ENCODE data around the gene CALCOCO2. TPM values are rescaled to one million over a fixed set of nuclear protein-coding genes. Genes with fewer than 3 reads are reported as not detected.

CALCOCO2 gene
- total and polyA plus RNA-seq, 2 experiments from 2014 or later, result 14.4 to 16.3 TPM

DNA sequence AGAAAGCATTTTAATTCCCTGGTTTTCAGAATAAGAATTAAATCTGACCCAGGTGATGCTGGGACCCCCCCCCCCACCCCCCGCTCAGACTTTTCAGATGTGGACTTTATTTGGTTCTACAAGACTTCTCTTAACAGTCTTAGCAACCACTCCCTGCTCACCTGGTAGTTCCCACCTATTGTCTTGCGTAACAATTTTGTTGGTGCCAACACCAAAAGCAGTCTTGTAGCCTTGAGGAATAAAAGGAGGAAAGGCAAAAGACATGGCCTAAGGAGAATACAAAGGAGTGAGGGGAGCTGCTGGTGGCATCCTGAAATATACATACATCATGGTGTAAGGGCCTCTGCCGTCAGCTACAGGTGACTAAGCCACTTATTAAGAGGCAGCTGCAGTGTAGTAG, 18.8 kb upstream of the CALCOCO2 start:
- Histone ChIP-seq H3K4me3 (no peak overlapping the region), H3K9me2 (ENCODE audit: insufficient read depth) (no peaks in the 10 kb centered on the region), H3F3A (replicated peaks; ENCODE audit: low read depth) (no peaks in the 10 kb centered on the region), H2AFZ (no peak overlapping the region), H3K4me1 (ENCODE audit: insufficient read depth) (peaks cover 9% of the 10 kb centered on the region), H3K27me3 (ENCODE audit: insufficient read depth) (peaks cover 11% of the 10 kb centered on the region; the same call in 1 of the 2 replicates), H3K79me2 (replicated peaks; ENCODE audit: insufficient read depth) (no peaks in the 10 kb centered on the region), H3K27ac (ENCODE audit: low read depth) (no peak overlapping the region), H3K4me2 (no peak overlapping the region), H3K36me3 (ENCODE audit: insufficient read depth) (no peaks in the 10 kb centered on the region), H4K20me1 (replicated peaks; ENCODE audit: insufficient read depth) (no peaks in the 10 kb centered on the region)
- ATAC-seq (no peak), DNase-seq (ENCODE audit: low spot score) (peak; percentile 22)
- Mint-ChIP-seq H3K36me3 (ENCODE audit: low read depth) (no peaks in the 10 kb centered on the region; the same call in 2 of the 3 replicates), H3K27me3 (ENCODE audit: insufficient read depth, low read depth, poor library complexity) (peaks cover 5% of the 10 kb centered on the region), H3K4me1 (peaks cover 9% of the 10 kb centered on the region), H3K9me3 (no peaks in the 10 kb centered on the region), H3K4me3 (no peak overlapping the region), H3K27ac (no peak overlapping the region)
- TF ChIP-seq, protein P1, sequence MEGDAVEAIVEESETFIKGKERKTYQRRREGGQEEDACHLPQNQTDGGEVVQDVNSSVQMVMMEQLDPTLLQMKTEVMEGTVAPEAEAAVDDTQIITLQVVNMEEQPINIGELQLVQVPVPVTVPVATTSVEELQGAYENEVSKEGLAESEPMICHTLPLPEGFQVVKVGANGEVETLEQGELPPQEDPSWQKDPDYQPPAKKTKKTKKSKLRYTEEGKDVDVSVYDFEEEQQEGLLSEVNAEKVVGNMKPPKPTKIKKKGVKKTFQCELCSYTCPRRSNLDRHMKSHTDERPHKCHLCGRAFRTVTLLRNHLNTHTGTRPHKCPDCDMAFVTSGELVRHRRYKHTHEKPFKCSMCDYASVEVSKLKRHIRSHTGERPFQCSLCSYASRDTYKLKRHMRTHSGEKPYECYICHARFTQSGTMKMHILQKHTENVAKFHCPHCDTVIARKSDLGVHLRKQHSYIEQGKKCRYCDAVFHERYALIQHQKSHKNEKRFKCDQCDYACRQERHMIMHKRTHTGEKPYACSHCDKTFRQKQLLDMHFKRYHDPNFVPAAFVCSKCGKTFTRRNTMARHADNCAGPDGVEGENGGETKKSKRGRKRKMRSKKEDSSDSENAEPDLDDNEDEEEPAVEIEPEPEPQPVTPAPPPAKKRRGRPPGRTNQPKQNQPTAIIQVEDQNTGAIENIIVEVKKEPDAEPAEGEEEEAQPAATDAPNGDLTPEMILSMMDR (conservative IDR thresholded peaks at IDR 0.05; ENCODE audit: low read depth in 2 of 2), result no peak
- TF ChIP-seq JUNB (IDR thresholded peaks at IDR 0.05; ENCODE audit: unreplicated experiment) (no peak), EZH2 (IDR thresholded peaks at IDR 0.05; ENCODE audit: low read depth, unreplicated experiment) (no peak), CREB1 (CRISPR knock-in tag; IDR thresholded peaks at IDR 0.05; ENCODE audit: low read depth) (no peak), ZNF114 (CRISPR knock-in tag; IDR thresholded peaks at IDR 0.05) (no peak), NANOG (IDR thresholded peaks at IDR 0.05; ENCODE audit: borderline replicate concordance) (no peak), EZH2phosphoT487 (IDR thresholded peaks at IDR 0.05; ENCODE audit: unreplicated experiment) (no peak)
- TF ChIP-seq, protein P2, sequence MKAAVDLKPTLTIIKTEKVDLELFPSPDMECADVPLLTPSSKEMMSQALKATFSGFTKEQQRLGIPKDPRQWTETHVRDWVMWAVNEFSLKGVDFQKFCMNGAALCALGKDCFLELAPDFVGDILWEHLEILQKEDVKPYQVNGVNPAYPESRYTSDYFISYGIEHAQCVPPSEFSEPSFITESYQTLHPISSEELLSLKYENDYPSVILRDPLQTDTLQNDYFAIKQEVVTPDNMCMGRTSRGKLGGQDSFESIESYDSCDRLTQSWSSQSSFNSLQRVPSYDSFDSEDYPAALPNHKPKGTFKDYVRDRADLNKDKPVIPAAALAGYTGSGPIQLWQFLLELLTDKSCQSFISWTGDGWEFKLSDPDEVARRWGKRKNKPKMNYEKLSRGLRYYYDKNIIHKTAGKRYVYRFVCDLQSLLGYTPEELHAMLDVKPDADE (IDR thresholded peaks at IDR 0.05), result no peak
- TF ChIP-seq, protein P3, sequence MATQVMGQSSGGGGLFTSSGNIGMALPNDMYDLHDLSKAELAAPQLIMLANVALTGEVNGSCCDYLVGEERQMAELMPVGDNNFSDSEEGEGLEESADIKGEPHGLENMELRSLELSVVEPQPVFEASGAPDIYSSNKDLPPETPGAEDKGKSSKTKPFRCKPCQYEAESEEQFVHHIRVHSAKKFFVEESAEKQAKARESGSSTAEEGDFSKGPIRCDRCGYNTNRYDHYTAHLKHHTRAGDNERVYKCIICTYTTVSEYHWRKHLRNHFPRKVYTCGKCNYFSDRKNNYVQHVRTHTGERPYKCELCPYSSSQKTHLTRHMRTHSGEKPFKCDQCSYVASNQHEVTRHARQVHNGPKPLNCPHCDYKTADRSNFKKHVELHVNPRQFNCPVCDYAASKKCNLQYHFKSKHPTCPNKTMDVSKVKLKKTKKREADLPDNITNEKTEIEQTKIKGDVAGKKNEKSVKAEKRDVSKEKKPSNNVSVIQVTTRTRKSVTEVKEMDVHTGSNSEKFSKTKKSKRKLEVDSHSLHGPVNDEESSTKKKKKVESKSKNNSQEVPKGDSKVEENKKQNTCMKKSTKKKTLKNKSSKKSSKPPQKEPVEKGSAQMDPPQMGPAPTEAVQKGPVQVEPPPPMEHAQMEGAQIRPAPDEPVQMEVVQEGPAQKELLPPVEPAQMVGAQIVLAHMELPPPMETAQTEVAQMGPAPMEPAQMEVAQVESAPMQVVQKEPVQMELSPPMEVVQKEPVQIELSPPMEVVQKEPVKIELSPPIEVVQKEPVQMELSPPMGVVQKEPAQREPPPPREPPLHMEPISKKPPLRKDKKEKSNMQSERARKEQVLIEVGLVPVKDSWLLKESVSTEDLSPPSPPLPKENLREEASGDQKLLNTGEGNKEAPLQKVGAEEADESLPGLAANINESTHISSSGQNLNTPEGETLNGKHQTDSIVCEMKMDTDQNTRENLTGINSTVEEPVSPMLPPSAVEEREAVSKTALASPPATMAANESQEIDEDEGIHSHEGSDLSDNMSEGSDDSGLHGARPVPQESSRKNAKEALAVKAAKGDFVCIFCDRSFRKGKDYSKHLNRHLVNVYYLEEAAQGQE (IDR thresholded peaks at IDR 0.05; ENCODE audit: unreplicated experiment), result no peak

DNA sequence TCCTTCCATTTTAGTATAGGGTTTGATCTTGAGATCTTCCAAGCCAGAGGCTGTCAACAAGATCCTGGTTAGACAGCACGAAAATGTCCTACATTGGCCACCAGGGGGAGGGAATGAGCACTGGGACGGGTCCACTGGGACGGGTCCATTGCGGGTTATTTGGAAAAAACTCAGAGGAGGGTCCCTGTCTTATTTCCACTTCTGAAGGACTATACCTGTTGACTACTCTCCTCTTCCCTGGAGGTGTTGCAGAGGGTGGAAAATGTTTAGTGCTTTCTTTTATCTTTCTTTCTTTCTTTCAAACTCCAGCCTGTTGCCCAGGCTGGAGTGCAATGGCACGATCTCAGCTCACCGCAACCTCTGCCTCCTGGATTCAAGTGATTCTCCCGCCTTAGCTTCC, 16.3 kb upstream of the CALCOCO2 start:
- H3K79me2 ChIP-seq (replicated peaks; ENCODE audit: insufficient read depth), result no peaks in the 10 kb centered on the region
- H3K4me3 Mint-ChIP-seq, result peak overlapping the region; percentile 47; the same call in 2 of the 3 replicates

More for the DNA sequence above, 16.3 kb upstream of the CALCOCO2 start:
- peaks cover 19% of the 10 kb centered on the region for H3K27me3 Mint-ChIP-seq (ENCODE audit: insufficient read depth, low read depth, poor library complexity)
- Histone ChIP-seq H3K4me3 (no peak overlapping the region), H3K36me3 (ENCODE audit: insufficient read depth) (no peaks in the 10 kb centered on the region), H3F3A (replicated peaks; ENCODE audit: low read depth) (peaks cover 20% of the 10 kb centered on the region), H3K4me1 (ENCODE audit: insufficient read depth) (peaks cover 30% of the 10 kb centered on the region), H3K4me2 (peak overlapping the region; percentile 29), H3K27ac (ENCODE audit: low read depth) (no peak overlapping the region), H3K9me2 (ENCODE audit: insufficient read depth) (no peaks in the 10 kb centered on the region), H2AFZ (no peak overlapping the region), H3K27me3 (ENCODE audit: insufficient read depth) (peaks cover 11% of the 10 kb centered on the region; the same call in 1 of the 2 replicates), H4K20me1 (replicated peaks; ENCODE audit: insufficient read depth) (no peaks in the 10 kb centered on the region)
- no peaks in the 10 kb centered on the region; the same call in 2 of the 3 replicates for H3K36me3 Mint-ChIP-seq (ENCODE audit: low read depth)
- no peak overlapping the region for H3K27ac Mint-ChIP-seq
- DNase-seq (ENCODE audit: low spot score), result peak; percentile 88
- peak; percentile 9 for ATAC-seq
- TF ChIP-seq STAT1 (IDR thresholded peaks at IDR 0.05; ENCODE audit: unreplicated experiment), result no peak
- TF ChIP-seq, protein P1 (conservative IDR thresholded peaks at IDR 0.05; ENCODE audit: low read depth in 2 of 2), result peak; percentile 91 to 97
- no peak for TF ChIP-seq CREB1 (CRISPR knock-in tag; IDR thresholded peaks at IDR 0.05; ENCODE audit: low read depth)
- TF ChIP-seq POLR2AphosphoS5 (IDR thresholded peaks at IDR 0.05; ENCODE audit: low read depth), result no peak
- H3K4me1 Mint-ChIP-seq, result peaks cover 29% of the 10 kb centered on the region
- H3K9me3 Mint-ChIP-seq, result no peaks in the 10 kb centered on the region
